ENCODE results near the gene DENND1A. TPM values are rescaled to one million over a fixed set of nuclear protein-coding genes. Genes with fewer than 3 reads are reported as not detected.

The DENND1A gene
- total RNA-seq, 2 experiments from 2014 or later, result 13.9 to 20.3 TPM

DNA sequence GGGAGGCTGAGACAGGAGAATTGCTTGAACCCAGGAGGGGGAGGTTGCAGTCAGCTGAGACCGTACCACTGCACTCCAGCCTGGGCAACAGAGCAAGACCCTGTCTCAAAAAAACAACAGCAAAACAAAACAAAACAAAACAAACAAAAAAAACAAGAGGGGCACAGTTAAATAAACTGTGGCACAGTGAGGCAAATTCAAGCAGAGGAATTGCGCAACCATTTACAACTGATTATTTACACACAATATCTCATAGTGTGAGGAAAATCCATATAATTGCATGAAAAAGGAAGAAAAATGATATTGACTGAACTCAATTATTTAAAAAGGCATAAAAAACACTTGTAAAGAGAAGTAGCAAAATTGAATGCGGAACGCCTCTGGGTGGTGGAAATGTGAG lies 412.4 kb downstream of the DENND1A start:
- ATAC-seq (ENCODE audit: low read depth) (no peak), DNase-seq (no peak)
- POLR2A ChIA-PET, result no interaction called here
- H3K27ac Mint-ChIP-seq, result no peak overlapping the region
- no peaks in the 10 kb centered on the region for H3K27me3 Mint-ChIP-seq
- H3K36me3 Mint-ChIP-seq, result no peaks in the 10 kb centered on the region
- H3K4me1 Mint-ChIP-seq, result no peaks in the 10 kb centered on the region
- no peak overlapping the region for H3K4me3 Mint-ChIP-seq
- no peaks in the 10 kb centered on the region for H3K9me3 Mint-ChIP-seq

DNA sequence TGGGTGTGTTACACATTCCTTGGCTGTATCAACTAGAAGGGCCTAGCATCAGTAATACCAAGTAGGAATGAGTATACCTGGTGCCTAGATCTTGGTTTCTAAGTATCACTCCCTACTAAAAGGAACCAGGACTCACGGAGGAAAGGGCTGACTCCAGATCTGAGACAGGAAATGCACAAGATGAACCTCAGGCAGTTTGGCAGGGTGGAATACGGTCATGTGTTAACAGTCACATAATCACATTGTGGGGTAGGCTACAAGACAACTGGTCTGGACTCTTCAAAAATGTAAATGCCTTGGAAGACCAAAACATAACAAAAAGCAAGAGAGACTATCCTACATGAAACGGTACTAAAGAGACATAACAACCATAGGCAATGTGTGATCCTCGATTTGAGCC lies 415.2 kb downstream of the DENND1A start:
- H3K27ac Mint-ChIP-seq, result no peak overlapping the region
- ATAC-seq (ENCODE audit: low read depth) (no peak), DNase-seq (no peak)
- H3K27me3 Mint-ChIP-seq, result no peaks in the 10 kb centered on the region
- H3K4me1 Mint-ChIP-seq, result no peaks in the 10 kb centered on the region
- POLR2A ChIA-PET, result no interaction called here
- no peak overlapping the region for H3K4me3 Mint-ChIP-seq
- H3K36me3 Mint-ChIP-seq, result no peaks in the 10 kb centered on the region
- no peaks in the 10 kb centered on the region for H3K9me3 Mint-ChIP-seq

DNA sequence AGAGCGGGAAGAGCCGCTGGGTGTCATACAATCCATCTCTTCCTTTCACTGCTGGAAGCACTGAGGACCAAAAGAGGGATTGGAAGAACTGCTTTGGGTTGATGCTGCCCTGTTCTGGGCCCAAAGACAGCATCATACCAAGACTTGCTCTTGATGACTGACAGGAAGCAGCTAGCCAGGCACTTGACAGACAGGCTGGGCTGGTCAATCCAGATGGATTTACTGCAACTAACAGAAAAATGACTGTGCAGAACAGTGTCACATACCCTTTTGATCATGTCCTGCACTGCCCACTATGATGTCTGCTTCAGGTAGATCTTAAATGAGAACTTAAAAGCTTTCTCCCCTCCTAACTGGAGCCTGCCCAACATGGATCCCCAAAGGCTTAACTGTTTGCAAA lies 416.4 kb downstream of the DENND1A start:
- POLR2A ChIA-PET, result no interaction called here
- Mint-ChIP-seq H3K36me3 (no peaks in the 10 kb centered on the region), H3K27ac (no peak overlapping the region), H3K27me3 (no peaks in the 10 kb centered on the region), H3K4me3 (no peak overlapping the region), H3K9me3 (no peaks in the 10 kb centered on the region), H3K4me1 (no peaks in the 10 kb centered on the region)
- DNase-seq, result no peak
- ATAC-seq (ENCODE audit: low read depth), result no peak

DNA sequence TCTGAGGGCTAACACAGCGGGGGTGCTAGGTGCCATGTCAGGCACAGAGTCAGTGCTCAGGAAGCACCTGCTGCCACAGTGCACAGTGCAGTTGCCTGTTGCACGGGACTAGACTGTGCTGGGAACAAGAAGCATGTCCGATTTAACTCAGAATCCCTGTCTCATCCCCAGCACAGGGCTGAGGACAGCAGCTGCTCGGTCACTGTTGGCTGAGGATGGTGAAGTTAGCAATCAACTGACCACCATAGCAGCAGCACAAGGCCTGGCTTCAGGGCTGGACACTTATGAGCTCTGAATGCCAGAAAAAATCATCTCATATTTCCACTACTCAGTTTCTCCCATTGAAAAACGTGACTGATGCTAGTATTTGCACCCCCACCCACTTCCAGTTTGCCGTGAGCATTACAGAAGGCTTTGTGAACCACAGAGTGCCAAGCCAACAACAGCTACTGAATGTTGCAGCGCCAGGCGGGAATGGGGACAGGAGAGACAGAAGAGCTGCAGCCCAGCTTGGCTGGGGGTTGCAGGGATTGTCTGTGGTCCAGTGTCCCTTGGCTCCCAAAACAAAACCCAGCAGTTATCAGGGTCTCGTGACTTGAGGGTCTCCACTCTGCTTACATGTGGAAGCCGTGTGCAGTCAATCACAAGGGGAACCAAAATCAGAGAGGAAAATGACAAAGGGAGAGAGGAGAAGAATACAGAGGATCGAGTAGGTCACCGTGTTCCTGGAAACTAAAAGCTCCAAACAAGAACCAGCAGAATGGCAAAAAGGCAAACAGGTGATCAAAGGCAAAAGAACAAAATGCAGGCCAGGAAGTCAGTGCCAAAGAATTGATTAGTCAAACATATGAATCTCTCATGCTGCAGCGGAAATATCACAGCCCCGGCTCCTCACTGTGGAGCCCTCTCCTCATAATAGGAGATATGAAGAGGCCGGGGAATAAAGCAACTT lies 418.3 kb downstream of the DENND1A start:
- Mint-ChIP-seq H3K4me3 (no peak overlapping the region), H3K4me1 (no peaks in the 10 kb centered on the region), H3K9me3 (no peaks in the 10 kb centered on the region), H3K27me3 (no peaks in the 10 kb centered on the region), H3K36me3 (no peaks in the 10 kb centered on the region), H3K27ac (no peak overlapping the region)
- ATAC-seq (ENCODE audit: low read depth) (no peak), DNase-seq (no peak)
- POLR2A ChIA-PET, result no interaction called here

DNA sequence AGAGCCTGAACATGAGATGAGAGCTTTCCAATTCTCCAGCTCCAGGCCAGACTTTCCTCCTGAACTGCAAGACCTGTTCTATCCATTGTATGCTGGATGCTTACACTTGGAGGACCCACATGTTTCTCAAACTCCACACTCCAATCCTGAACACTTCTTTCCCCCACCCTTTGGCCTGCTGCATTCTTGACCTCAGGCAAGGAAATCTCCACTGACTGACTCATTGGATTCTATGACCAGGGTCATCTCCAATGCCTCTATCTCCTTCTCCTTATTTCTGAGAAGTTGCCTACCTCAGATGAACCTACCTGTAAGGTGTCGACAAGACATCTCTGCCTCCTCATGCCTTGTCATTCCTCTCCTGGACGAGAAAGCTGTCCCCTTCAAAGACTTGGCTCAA lies 420.3 kb downstream of the DENND1A start:
- Mint-ChIP-seq H3K27me3 (no peaks in the 10 kb centered on the region), H3K4me1 (no peaks in the 10 kb centered on the region), H3K27ac (no peak overlapping the region), H3K9me3 (no peaks in the 10 kb centered on the region), H3K36me3 (no peaks in the 10 kb centered on the region), H3K4me3 (no peak overlapping the region)
- DNase-seq (no peak), ATAC-seq (ENCODE audit: low read depth) (no peak)
- POLR2A ChIA-PET, result no interaction called here

DNA sequence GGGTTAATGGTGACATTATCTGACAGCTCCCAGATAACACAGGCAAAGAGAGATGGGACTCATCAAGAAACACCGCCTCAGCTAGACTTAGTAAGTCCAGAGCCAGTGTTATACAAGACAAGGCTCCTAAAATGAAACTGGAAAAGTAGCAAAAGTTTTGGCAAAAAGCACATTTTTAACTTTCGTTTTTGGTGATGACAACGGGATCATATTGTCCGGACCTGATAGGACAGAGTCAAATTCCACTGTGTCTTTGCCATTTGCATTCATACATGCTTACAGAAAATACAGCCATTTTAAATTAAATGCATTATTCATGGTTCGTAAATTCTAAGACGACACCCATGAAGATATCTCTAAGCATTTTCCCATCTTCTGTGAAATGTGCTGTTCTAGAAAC lies 421.9 kb downstream of the DENND1A start:
- POLR2A ChIA-PET, result no interaction called here
- H3K4me1 Mint-ChIP-seq, result no peaks in the 10 kb centered on the region
- H3K27me3 Mint-ChIP-seq, result no peaks in the 10 kb centered on the region
- no peak overlapping the region for H3K4me3 Mint-ChIP-seq
- no peaks in the 10 kb centered on the region for H3K36me3 Mint-ChIP-seq
- no peaks in the 10 kb centered on the region for H3K9me3 Mint-ChIP-seq
- no peak for DNase-seq
- no peak for ATAC-seq (ENCODE audit: low read depth)
- no peak overlapping the region for H3K27ac Mint-ChIP-seq

DNA sequence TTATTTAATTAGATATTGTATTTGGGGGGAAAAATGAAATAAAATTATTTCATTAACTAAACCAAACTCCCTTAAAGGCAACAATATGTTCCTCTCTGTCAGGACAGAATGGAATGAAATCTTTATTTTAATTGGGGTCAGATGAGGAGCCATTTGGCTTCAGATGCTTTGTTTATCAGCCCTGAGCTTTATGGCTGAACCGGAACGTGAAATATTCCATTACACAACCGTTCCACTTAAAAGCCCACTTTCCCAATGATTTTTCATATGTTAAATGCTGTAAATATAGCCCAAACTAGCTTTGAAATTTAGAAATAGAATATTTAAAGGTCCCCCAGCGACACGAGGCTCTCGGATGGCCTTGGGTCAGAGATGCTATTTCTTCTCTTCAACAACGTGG lies 424.4 kb downstream of the DENND1A start:
- POLR2A ChIA-PET, result no interaction called here
- H3K4me3 Mint-ChIP-seq, result no peak overlapping the region
- ATAC-seq (ENCODE audit: low read depth) (no peak), DNase-seq (no peak)
- no peak overlapping the region for H3K27ac Mint-ChIP-seq
- no peaks in the 10 kb centered on the region for H3K27me3 Mint-ChIP-seq
- H3K36me3 Mint-ChIP-seq, result no peaks in the 10 kb centered on the region
- H3K4me1 Mint-ChIP-seq, result no peaks in the 10 kb centered on the region
- no peaks in the 10 kb centered on the region for H3K9me3 Mint-ChIP-seq

DNA sequence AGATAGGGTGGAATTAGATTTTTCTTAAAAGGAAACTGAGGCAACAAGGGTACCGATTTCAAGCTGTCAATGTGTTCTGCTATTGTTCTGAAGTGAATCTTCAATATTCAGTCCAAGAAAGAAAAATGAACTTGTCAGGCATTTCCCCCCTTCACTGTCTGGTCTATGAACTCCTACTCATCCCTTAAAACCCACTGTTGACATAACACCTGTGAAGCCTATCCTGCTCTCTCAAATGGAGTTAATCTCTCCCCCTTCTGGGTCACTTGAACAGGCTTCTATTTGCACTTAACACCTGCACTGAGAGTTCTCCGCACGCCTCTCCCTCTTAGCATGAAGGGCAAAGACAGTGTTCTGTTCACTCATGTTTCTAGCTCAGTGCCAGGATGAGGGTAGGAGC lies 429.6 kb downstream of the DENND1A start:
- Mint-ChIP-seq H3K9me3 (no peaks in the 10 kb centered on the region), H3K27ac (no peak overlapping the region), H3K4me1 (no peaks in the 10 kb centered on the region), H3K27me3 (no peaks in the 10 kb centered on the region), H3K4me3 (no peak overlapping the region), H3K36me3 (no peaks in the 10 kb centered on the region)
- no peak for ATAC-seq (ENCODE audit: low read depth)
- no peak for DNase-seq
- POLR2A ChIA-PET, result no interaction called here

DNA sequence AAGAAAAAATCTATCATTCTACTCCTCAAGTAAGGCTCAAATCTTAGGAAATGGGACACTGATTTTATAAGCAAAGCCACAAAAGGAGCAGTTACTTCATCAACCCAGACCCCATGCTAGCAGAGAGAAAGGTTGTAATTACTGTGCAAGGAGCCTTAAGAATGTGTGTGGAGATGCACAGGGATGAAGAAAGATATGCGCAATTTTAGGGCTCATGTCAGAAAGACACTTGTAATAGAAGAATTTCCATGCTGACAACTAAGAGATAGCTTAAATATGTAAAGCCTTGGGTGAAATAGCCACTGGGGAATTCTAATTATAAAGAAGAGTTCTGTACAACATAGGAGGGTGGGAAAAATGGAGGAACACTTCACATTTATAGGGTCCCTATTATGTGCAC lies 432.1 kb downstream of the DENND1A start:
- no peaks in the 10 kb centered on the region for H3K9me3 Mint-ChIP-seq
- no peaks in the 10 kb centered on the region for H3K4me1 Mint-ChIP-seq
- H3K36me3 Mint-ChIP-seq, result no peaks in the 10 kb centered on the region
- DNase-seq (no peak), ATAC-seq (ENCODE audit: low read depth) (no peak)
- H3K27ac Mint-ChIP-seq, result no peak overlapping the region
- POLR2A ChIA-PET, result no interaction called here
- no peaks in the 10 kb centered on the region for H3K27me3 Mint-ChIP-seq
- H3K4me3 Mint-ChIP-seq, result no peak overlapping the region

DNA sequence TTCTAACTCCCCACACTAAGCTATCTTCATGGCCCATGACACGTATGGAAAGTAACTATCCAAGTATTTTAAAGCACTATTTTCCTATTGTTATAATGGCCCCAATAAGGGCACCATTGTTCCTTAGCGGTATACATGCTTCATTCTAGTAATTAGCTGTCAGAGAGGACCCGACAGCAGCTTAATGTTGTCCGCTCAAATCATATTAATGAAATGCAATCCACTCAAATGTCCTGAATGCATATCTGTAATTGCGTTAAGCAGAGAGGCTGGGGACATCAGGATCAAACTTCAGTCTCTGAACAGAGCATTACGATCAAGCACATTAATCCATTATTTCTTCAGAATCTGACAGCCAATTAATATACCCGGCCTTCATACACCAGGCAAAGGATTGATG lies 434.2 kb downstream of the DENND1A start:
- no peaks in the 10 kb centered on the region for H3K4me1 Mint-ChIP-seq
- POLR2A ChIA-PET, result no interaction called here
- no peaks in the 10 kb centered on the region for H3K27me3 Mint-ChIP-seq
- H3K27ac Mint-ChIP-seq, result no peak overlapping the region
- ATAC-seq (ENCODE audit: low read depth), result no peak
- H3K9me3 Mint-ChIP-seq, result no peaks in the 10 kb centered on the region
- no peak for DNase-seq
- H3K36me3 Mint-ChIP-seq, result no peaks in the 10 kb centered on the region
- H3K4me3 Mint-ChIP-seq, result no peak overlapping the region

DNA sequence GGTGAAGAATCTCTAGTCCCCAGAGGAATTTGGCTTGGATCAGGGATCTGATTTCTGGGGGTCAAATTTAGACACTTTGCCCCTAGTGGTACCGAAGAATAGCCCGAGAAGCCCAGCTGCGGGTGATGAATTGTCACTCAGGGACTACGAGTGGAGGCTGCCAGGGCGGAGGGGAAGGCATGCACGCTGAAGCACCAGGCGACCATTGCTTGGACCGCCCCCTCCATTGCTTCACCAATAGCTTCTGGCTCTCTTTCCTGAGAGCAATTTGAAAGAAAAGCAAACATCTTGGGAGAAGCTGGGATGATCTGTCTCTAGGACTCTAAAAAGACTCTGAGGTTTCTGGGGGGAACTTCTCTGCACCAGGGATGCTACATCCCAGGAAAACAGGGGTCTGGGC lies 436.3 kb downstream of the DENND1A start:
- no peaks in the 10 kb centered on the region for H3K9me3 Mint-ChIP-seq
- H3K4me3 Mint-ChIP-seq, result no peak overlapping the region
- H3K4me1 Mint-ChIP-seq, result peaks cover 2% of the 10 kb centered on the region
- no peaks in the 10 kb centered on the region for H3K27me3 Mint-ChIP-seq
- H3K27ac Mint-ChIP-seq, result no peak overlapping the region
- DNase-seq (no peak), ATAC-seq (ENCODE audit: low read depth) (no peak)
- POLR2A ChIA-PET, result no interaction called here
- no peaks in the 10 kb centered on the region for H3K36me3 Mint-ChIP-seq

DNA sequence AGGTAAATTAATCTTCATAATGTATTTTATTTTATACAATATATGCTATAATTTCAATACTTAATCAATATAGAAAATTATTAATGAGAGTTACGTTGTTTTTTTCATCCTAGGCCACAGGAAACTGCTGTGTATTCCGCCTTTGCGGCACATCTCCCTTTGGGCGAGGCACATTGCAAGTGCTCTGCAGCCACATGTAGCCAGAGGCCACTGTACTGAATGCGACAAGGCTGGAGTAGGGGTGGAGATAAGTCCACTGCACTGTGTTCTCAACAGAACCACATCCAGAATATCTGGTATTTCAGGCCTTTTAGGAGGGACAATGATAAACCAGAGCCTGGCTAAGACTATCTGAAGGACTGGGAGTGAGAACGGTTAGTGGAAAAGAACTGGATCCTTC lies 439.2 kb downstream of the DENND1A start:
- Mint-ChIP-seq H3K9me3 (no peaks in the 10 kb centered on the region), H3K4me3 (no peak overlapping the region), H3K27me3 (no peaks in the 10 kb centered on the region), H3K27ac (no peak overlapping the region), H3K36me3 (no peaks in the 10 kb centered on the region), H3K4me1 (peaks cover 2% of the 10 kb centered on the region)
- no peak for DNase-seq
- ATAC-seq (ENCODE audit: low read depth), result no peak
- POLR2A ChIA-PET, result no interaction called here

DNA sequence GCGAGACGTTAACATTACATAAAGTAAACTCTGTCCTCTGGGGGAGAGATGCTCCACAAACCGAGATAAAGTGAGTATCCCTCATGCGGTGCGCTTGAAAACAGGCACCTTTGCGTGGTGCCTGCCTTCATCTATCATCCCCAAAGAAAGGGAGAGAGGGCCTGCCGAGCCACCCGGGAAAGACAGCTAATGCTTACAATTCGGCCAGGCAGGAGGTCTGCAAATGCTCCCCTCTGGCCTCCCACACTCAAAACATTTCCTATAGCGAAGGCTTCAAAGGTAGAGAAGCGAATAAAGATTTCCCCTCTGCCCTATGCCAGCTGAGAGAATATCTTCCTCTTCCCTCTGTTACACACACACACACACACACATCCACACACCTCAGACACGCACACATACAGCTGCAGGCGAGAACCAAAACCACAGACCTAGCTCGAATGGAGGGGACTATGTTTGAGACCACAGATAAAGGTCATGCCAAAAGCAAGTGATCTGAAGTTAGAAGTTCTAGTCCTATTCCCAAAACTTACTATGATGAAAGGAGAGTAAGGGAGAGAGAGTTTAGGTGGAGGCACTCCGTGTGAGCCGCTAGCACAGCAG lies 441.1 kb downstream of the DENND1A start:
- Mint-ChIP-seq H3K9me3 (no peaks in the 10 kb centered on the region), H3K27me3 (no peaks in the 10 kb centered on the region), H3K27ac (no peak overlapping the region), H3K4me1 (peaks cover 2% of the 10 kb centered on the region), H3K36me3 (no peaks in the 10 kb centered on the region), H3K4me3 (no peak overlapping the region)
- ATAC-seq (ENCODE audit: low read depth), result no peak
- no peak for DNase-seq
- POLR2A ChIA-PET, result no interaction called here

DNA sequence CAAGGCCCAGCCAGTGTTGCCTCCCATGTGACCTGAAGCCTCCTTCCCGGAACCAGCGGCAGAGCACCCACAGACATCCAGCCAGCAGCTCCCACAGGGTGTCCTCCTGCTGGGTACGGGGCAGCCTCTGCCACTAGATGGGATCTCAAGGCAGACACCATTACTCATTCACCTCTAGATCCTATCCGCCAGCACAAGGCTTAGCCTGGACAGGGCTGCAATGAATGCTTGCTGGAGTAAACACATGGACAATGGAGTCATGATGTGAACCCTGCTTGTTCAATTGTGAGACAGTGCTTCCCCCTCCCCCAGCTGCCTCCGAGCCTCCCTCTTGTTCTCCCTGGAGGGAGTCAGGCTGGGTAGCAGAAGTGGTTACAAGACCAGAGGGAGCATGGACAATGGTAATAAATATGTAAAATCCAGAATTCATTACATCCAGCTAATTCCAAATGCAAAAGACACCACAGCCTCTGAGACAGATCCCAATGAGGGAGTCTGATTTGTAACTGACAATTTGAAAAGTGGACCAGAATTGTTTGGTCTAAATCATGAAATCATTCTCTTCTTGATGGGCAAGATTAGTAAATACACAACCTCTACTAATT lies 441.9 kb downstream of the DENND1A start:
- Mint-ChIP-seq H3K36me3 (no peaks in the 10 kb centered on the region), H3K27ac (no peak overlapping the region), H3K4me3 (no peak overlapping the region), H3K4me1 (peaks cover 2% of the 10 kb centered on the region), H3K27me3 (no peaks in the 10 kb centered on the region), H3K9me3 (no peaks in the 10 kb centered on the region)
- no peak for DNase-seq
- POLR2A ChIA-PET, result no interaction called here
- ATAC-seq (ENCODE audit: low read depth), result no peak
